Naive thymus-derived CD4-positive, alpha-beta T cell (primary cell): ENCODE results near the gene TMEM214. TPM values are rescaled to one million over a fixed set of nuclear protein-coding genes. Genes with fewer than 3 reads are reported as not detected.

Experiments
- ATAC-seq: fragments of 150-1000 bp; cut with Tn5 transposase; 2 replicates; pipeline ENCODE4 v1.10.0; 2021; ENCODE audit warnings: mild to moderate bottlenecking, moderate library complexity
- CTCF ChIA-PET: fragments of 350-600 bp; sonication (Branson Sonifier 250); formaldehyde crosslinking; loops from one replicate; lab custom pipeline; 2021; ENCODE audit warnings: antibody characterized with exemption; lab: Charles Lee
- POLR2A ChIA-PET: fragments of 350-600 bp; sonication (Branson Sonifier 250); formaldehyde crosslinking; loops from one replicate; lab custom pipeline; 2021; ENCODE audit warnings: antibody characterized with exemption, inconsistent platforms; lab: Charles Lee
- DNase-seq, 9 donors: peaks; one replicate each; pipeline versions ENCODE4 v3.0.0 to v3.0.0-alpha.2; 2020 to 2022; ENCODE audit warnings: mixed read lengths in 1 of 9
- H3K27ac ChIP-seq: one replicate; pipeline ENCODE4 v1.7.0; 2013; ENCODE audit warnings: mild to moderate bottlenecking, low read depth, low read length, moderate library complexity
- H3K27me3 ChIP-seq, 2 donors: one replicate each; pipeline ENCODE4 v1.7.0; 2013; ENCODE audit warnings: low read length in 2 of 2, mild to moderate bottlenecking in 2 of 2, moderate library complexity in 2 of 2; ENCODE audit not compliant: control insufficient read depth in 2 of 2, insufficient read depth in 2 of 2
- H3K36me3 ChIP-seq, 3 experiments: 1 replicate in 2 of 3; 2 replicates in 1 of 3; pipeline ENCODE4 v1.7.0; 2013; ENCODE audit warnings: low read length in 3 of 3, mild to moderate bottlenecking in 3 of 3, moderate library complexity in 1 of 3; ENCODE audit not compliant: insufficient read depth in 3 of 3, control insufficient read depth in 2 of 3
- H3K4me1 ChIP-seq, 2 donors: one replicate each; pipeline ENCODE4 v1.7.0; 2013; ENCODE audit warnings: low read length in 2 of 2, mild to moderate bottlenecking in 2 of 2, moderate library complexity in 1 of 2; ENCODE audit not compliant: control insufficient read depth in 2 of 2, insufficient read depth in 2 of 2
- H3K4me3 ChIP-seq: 2 replicates; pipeline ENCODE4 v1.7.0; 2013; ENCODE audit warnings: mild to moderate bottlenecking, low read length
- H3K9me3 ChIP-seq, 3 experiments: 1 replicate in 2 of 3; 2 replicates in 1 of 3; pipeline ENCODE4 v1.7.0; 2013; ENCODE audit warnings: low read length in 3 of 3; ENCODE audit not compliant: control insufficient read depth in 2 of 3
- H3K27ac Mint-ChIP-seq, 9 donors: one replicate each; pipeline ENCODE4 v1.8.0; 2020 to 2022; ENCODE audit warnings: mixed read lengths in 9 of 9, mild to moderate bottlenecking in 8 of 9, moderate library complexity in 5 of 9, inconsistent platforms in 2 of 9
- H3K27me3 Mint-ChIP-seq, 5 donors: one replicate each; pipeline ENCODE4 v1.8.0; 2021 to 2022; ENCODE audit warnings: mixed read lengths in 5 of 5, mild to moderate bottlenecking in 1 of 5
- H3K36me3 Mint-ChIP-seq, 5 donors: one replicate each; pipeline ENCODE4 v1.8.0; 2020 to 2022; ENCODE audit warnings: mixed read lengths in 5 of 5, mild to moderate bottlenecking in 3 of 5, inconsistent platforms in 1 of 5
- H3K4me1 Mint-ChIP-seq, 7 donors: one replicate each; pipeline ENCODE4 v1.8.0; 2020 to 2022; ENCODE audit warnings: mixed read lengths in 7 of 7, mild to moderate bottlenecking in 3 of 7, inconsistent platforms in 1 of 7
- H3K4me3 Mint-ChIP-seq, 10 donors: one replicate each; pipeline ENCODE4 v1.8.0; 2020 to 2022; ENCODE audit warnings: mild to moderate bottlenecking in 10 of 10, mixed read lengths in 10 of 10, moderate library complexity in 6 of 10, inconsistent platforms in 2 of 10
- H3K9me3 Mint-ChIP-seq, 11 donors: one replicate each; pipeline ENCODE4 v1.8.0; 2020 to 2022; ENCODE audit warnings: mixed read lengths in 11 of 11, mild to moderate bottlenecking in 4 of 11, inconsistent platforms in 1 of 11, moderate library complexity in 1 of 11
- intact Hi-C, 2 donors: fragments of 100-400 bp; cut with micrococcal nuclease; formaldehyde crosslinking; loops; one replicate each; pipeline ENCODE4 v1.15.1; 2023
- polyA plus RNA-seq, 2 donors: library from polyadenylated mRNA; unstranded; fragments of 300-500 nt; fragmentation: Illumina TruSeq; gene quantifications; one replicate each; pipeline ENCODE4 v1.2.3, GENCODE V29; 2021
- total RNA-seq, 6 experiments: library from RNA in 5 of 6; stranded (reverse) in 5 of 6; gene quantifications; 1 replicate in 5 of 6; 2 replicates in 1 of 6; pipeline ENCODE4 v1.2.3 and lab custom pipeline; 2021 to 2026

Gene TMEM214
- total and polyA plus RNA-seq, 7 experiments from 2014 or later: 18.6 to 114 (median 41.7) TPM

DNA sequence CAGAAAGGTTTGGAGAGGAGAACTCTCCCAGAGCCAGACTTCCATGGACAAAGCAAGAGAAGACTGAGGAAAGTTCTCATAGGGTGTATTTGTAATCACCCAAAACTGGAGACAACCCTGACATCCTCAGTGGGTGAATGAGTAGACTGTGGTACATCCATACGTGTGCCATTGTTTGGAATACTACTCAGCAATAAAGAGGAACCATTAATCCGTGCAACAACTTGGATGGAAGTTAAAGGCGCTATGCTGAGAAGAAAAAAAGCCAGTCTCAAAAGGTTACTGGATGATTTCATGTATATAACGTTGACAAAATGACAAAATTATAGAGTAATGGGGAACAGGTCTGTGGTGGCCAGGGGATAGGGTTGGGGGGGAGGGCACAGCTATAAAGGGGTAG is 24.1 kb upstream of the TMEM214 start:
- H3K36me3 ChIP-seq: no peaks in the 10 kb centered on the region
- no peak for DNase-seq
- H3K4me1 Mint-ChIP-seq: peaks cover 7 to 15% (median 9%) of the 10 kb centered on the region in 7 donors
- H3K27me3 ChIP-seq: no peaks in the 10 kb centered on the region
- intact Hi-C loops: no loop called here
- H3K27ac ChIP-seq: no peak overlapping the region
- ChIA-PET POLR2A (no interaction called here), CTCF (interaction anchor here (1.0 kb wide), 1 partner anchor 47 kb away, joined by 3 read pairs; no protein-coding TSS in a partner anchor)
- H3K9me3 ChIP-seq: no peaks in the 10 kb centered on the region
- no peaks in the 10 kb centered on the region for H3K36me3 Mint-ChIP-seq
- no peak overlapping the region for H3K27ac Mint-ChIP-seq
- no peak for ATAC-seq
- H3K4me3 ChIP-seq: no peak overlapping the region
- H3K27me3 Mint-ChIP-seq: peaks cover 0 to 32% (median 0%) of the 10 kb centered on the region in 5 donors
- no peaks in the 10 kb centered on the region for H3K4me1 ChIP-seq
- no peak overlapping the region for H3K4me3 Mint-ChIP-seq
- no peaks in the 10 kb centered on the region for H3K9me3 Mint-ChIP-seq

- intact Hi-C loops: no loop called here
- ATAC-seq (no peak), DNase-seq (no peak)
- Mint-ChIP-seq H3K4me1 (peaks cover 7 to 15% (median 9%) of the 10 kb centered on the region in 7 donors), H3K27ac (no peak overlapping the region), H3K36me3 (no peaks in the 10 kb centered on the region), H3K27me3 (peaks cover 0 to 28% (median 0%) of the 10 kb centered on the region in 5 donors), H3K4me3 (no peak overlapping the region), H3K9me3 (no peaks in the 10 kb centered on the region)
- Histone ChIP-seq H3K27ac (no peak overlapping the region), H3K36me3 (no peaks in the 10 kb centered on the region), H3K4me1 (no peaks in the 10 kb centered on the region), H3K9me3 (no peaks in the 10 kb centered on the region), H3K27me3 (no peaks in the 10 kb centered on the region), H3K4me3 (no peak overlapping the region)
- ChIA-PET CTCF (interaction anchor here (0.6 to 1.0 kb wide), 2 partner anchors 42 to 47 kb away, joined by 3 to 6 read pairs; no protein-coding TSS in a partner anchor), POLR2A (interaction anchor here (0.6 kb wide), 1 partner anchor 18 kb away, joined by 4 read pairs; no protein-coding TSS in a partner anchor)
These were observed 23.7 kb upstream of the TMEM214 start for GRCh38 chr2:27009083-27009482.

GRCh38 chr2:27009716-27010115 is 23.0 kb upstream of the TMEM214 start:
- no peak overlapping the region for H3K27ac ChIP-seq
- Mint-ChIP-seq H3K9me3 (no peaks in the 10 kb centered on the region), H3K27ac (no peak overlapping the region), H3K4me3 (no peak overlapping the region), H3K4me1 (peaks cover 7 to 15% (median 9%) of the 10 kb centered on the region in 7 donors), H3K27me3 (peaks cover 0 to 28% (median 0%) of the 10 kb centered on the region in 5 donors), H3K36me3 (no peaks in the 10 kb centered on the region)
- no peaks in the 10 kb centered on the region for H3K9me3 ChIP-seq
- ATAC-seq: no peak
- H3K36me3 ChIP-seq: no peaks in the 10 kb centered on the region
- ChIA-PET POLR2A (interaction anchor here (0.6 kb wide), 1 partner anchor 19 kb away, joined by 4 read pairs; no protein-coding TSS in a partner anchor), CTCF (interaction anchor here (0.6 to 1.0 kb wide), 2 partner anchors 42 to 48 kb away, joined by 3 to 6 read pairs; no protein-coding TSS in a partner anchor)
- H3K4me3 ChIP-seq: no peak overlapping the region
- intact Hi-C loops: no loop called here
- H3K27me3 ChIP-seq: no peaks in the 10 kb centered on the region
- H3K4me1 ChIP-seq: no peaks in the 10 kb centered on the region
- no peak for DNase-seq

GRCh38 chr2:27010139-27010538 is 22.6 kb upstream of the TMEM214 start:
- Mint-ChIP-seq H3K36me3 (no peaks in the 10 kb centered on the region), H3K4me1 (peaks cover 7 to 15% (median 9%) of the 10 kb centered on the region in 7 donors), H3K9me3 (no peaks in the 10 kb centered on the region), H3K27me3 (peaks cover 0 to 28% (median 0%) of the 10 kb centered on the region in 5 donors), H3K27ac (no peak overlapping the region), H3K4me3 (no peak overlapping the region)
- Histone ChIP-seq H3K27ac (no peak overlapping the region), H3K4me1 (no peaks in the 10 kb centered on the region), H3K9me3 (no peaks in the 10 kb centered on the region), H3K4me3 (no peak overlapping the region), H3K36me3 (no peaks in the 10 kb centered on the region), H3K27me3 (no peaks in the 10 kb centered on the region)
- intact Hi-C loops: no loop called here
- CTCF ChIA-PET: interaction anchor here (1.0 kb wide), 1 partner anchor 49 kb away, joined by 3 read pairs; no protein-coding TSS in a partner anchor
- ATAC-seq (no peak), DNase-seq (no peak)
- POLR2A ChIA-PET: no interaction called here

- Histone ChIP-seq H3K4me1 (no peaks in the 10 kb centered on the region), H3K4me3 (no peak overlapping the region), H3K36me3 (no peaks in the 10 kb centered on the region), H3K27me3 (no peaks in the 10 kb centered on the region), H3K27ac (no peak overlapping the region), H3K9me3 (no peaks in the 10 kb centered on the region)
- ChIA-PET POLR2A (no interaction called here), CTCF (no interaction called here)
- H3K27ac Mint-ChIP-seq: no peak overlapping the region
- peaks cover 7 to 15% (median 12%) of the 10 kb centered on the region in 7 donors for H3K4me1 Mint-ChIP-seq
- no peak overlapping the region for H3K4me3 Mint-ChIP-seq
- intact Hi-C loops: no loop called here
- no peak for ATAC-seq
- peaks cover 0 to 11% (median 0%) of the 10 kb centered on the region in 5 donors for H3K27me3 Mint-ChIP-seq
- DNase-seq: no peak
- no peaks in the 10 kb centered on the region for H3K9me3 Mint-ChIP-seq
- no peaks in the 10 kb centered on the region for H3K36me3 Mint-ChIP-seq
These were observed 19.0 kb upstream of the TMEM214 start for GRCh38 chr2:27013738-27014137.

GRCh38 chr2:27014771-27015433 is 17.9 kb upstream of the TMEM214 start:
- no peak for DNase-seq
- Mint-ChIP-seq H3K27me3 (peaks cover 0 to 3% (median 0%) of the 10 kb centered on the region in 5 donors), H3K36me3 (no peaks in the 10 kb centered on the region), H3K4me3 (no peak overlapping the region), H3K9me3 (no peaks in the 10 kb centered on the region), H3K4me1 (peaks cover 3 to 15% (median 9%) of the 10 kb centered on the region in 7 donors), H3K27ac (peak overlapping the region in 1 of 9 donors; percentile 49)
- H3K9me3 ChIP-seq: no peaks in the 10 kb centered on the region
- no peak overlapping the region for H3K4me3 ChIP-seq
- H3K27ac ChIP-seq: no peak overlapping the region
- no peak for ATAC-seq
- ChIA-PET CTCF (interaction anchor here (2.5 to 4.3 kb wide), 2 partner anchors 52 to 55 kb away, joined by 13 to 54 read pairs; no protein-coding TSS in a partner anchor), POLR2A (no interaction called here)
- no peaks in the 10 kb centered on the region for H3K4me1 ChIP-seq
- intact Hi-C loops: no loop called here
- H3K27me3 ChIP-seq: no peaks in the 10 kb centered on the region
- no peaks in the 10 kb centered on the region for H3K36me3 ChIP-seq
